ENCODE measurements around the gene ANKRD1. TPM values are rescaled to one million over a fixed set of nuclear protein-coding genes. Genes with fewer than 3 reads are reported as not detected.

The ANKRD1 gene
- total RNA-seq, 1 donor, result 52.1 TPM

- Histone ChIP-seq H3K36me3 (ENCODE audit: insufficient read depth, low read length) (peaks cover 4% of the 10 kb centered on the region), H3K79me2 (ENCODE audit: insufficient read depth, low read length) (peaks cover 6% of the 10 kb centered on the region), H4K20me1 (ENCODE audit: insufficient read depth, low read length) (no peaks in the 10 kb centered on the region), H3K27ac (ENCODE audit: low read depth, low read length) (no peak overlapping the region), H3K4me3 (ENCODE audit: insufficient read depth, low read length) (no peak overlapping the region), H3K27me3 (ENCODE audit: insufficient read depth, low read length) (no peaks in the 10 kb centered on the region), H3K4me2 (ENCODE audit: insufficient read depth, low read length) (no peak overlapping the region), H3K4me1 (ENCODE audit: insufficient read depth, low read length) (peaks cover 22% of the 10 kb centered on the region), H2AFZ (ENCODE audit: low read length) (no peak overlapping the region), H3K9me3 (ENCODE audit: low read depth, low read length) (no peaks in the 10 kb centered on the region)
- DNase-seq (ENCODE audit: insufficient read length, low spot score, missing footprints), result no peak
- TF ChIP-seq CTCF (IDR thresholded peaks at IDR 0.05; ENCODE audit: extremely low read depth, low read depth, low read length), result no peak
Observed at GRCh38 chr10:90923111-90923731, 2.3 kb upstream of the ANKRD1 start.

GRCh38 chr10:90921906-90922305 lies 1.0 kb upstream of the ANKRD1 start:
- peak overlapping the region; percentile 73 for H3K27ac ChIP-seq (ENCODE audit: low read depth, low read length)
- no peak overlapping the region for H2AFZ ChIP-seq (ENCODE audit: low read length)
- no peaks in the 10 kb centered on the region for H3K9me3 ChIP-seq (ENCODE audit: low read depth, low read length)
- TF ChIP-seq CTCF (IDR thresholded peaks at IDR 0.05; ENCODE audit: extremely low read depth, low read depth, low read length), result no peak
- H3K4me3 ChIP-seq (ENCODE audit: insufficient read depth, low read length), result no peak overlapping the region
- no peak for DNase-seq (ENCODE audit: insufficient read length, low spot score, missing footprints)
- no peaks in the 10 kb centered on the region for H3K27me3 ChIP-seq (ENCODE audit: insufficient read depth, low read length)
- peaks cover 22% of the 10 kb centered on the region for H3K4me1 ChIP-seq (ENCODE audit: insufficient read depth, low read length)
- no peaks in the 10 kb centered on the region for H4K20me1 ChIP-seq (ENCODE audit: insufficient read depth, low read length)
- no peak overlapping the region for H3K4me2 ChIP-seq (ENCODE audit: insufficient read depth, low read length)
- H3K79me2 ChIP-seq (ENCODE audit: insufficient read depth, low read length), result peaks cover 6% of the 10 kb centered on the region
- peaks cover 10% of the 10 kb centered on the region for H3K36me3 ChIP-seq (ENCODE audit: insufficient read depth, low read length)

- peak overlapping the region; percentile 49 for H3K4me3 ChIP-seq (ENCODE audit: insufficient read depth, low read length)
Observed at GRCh38 chr10:90919683-90920574, 958 bp downstream of the ANKRD1 start.

More at GRCh38 chr10:90919683-90920574, 958 bp downstream of the ANKRD1 start:
- Histone ChIP-seq H4K20me1 (ENCODE audit: insufficient read depth, low read length) (no peaks in the 10 kb centered on the region), H3K36me3 (ENCODE audit: insufficient read depth, low read length) (peaks cover 15% of the 10 kb centered on the region), H3K27ac (ENCODE audit: low read depth, low read length) (peak overlapping the region; percentile 73), H3K4me2 (ENCODE audit: insufficient read depth, low read length) (peak overlapping the region; percentile 61), H3K79me2 (ENCODE audit: insufficient read depth, low read length) (peaks cover 6% of the 10 kb centered on the region), H3K4me1 (ENCODE audit: insufficient read depth, low read length) (peaks cover 27% of the 10 kb centered on the region), H3K27me3 (ENCODE audit: insufficient read depth, low read length) (no peaks in the 10 kb centered on the region), H2AFZ (ENCODE audit: low read length) (no peak overlapping the region), H3K9me3 (ENCODE audit: low read depth, low read length) (no peaks in the 10 kb centered on the region)
- TF ChIP-seq CTCF (IDR thresholded peaks at IDR 0.05; ENCODE audit: extremely low read depth, low read depth, low read length), result no peak
- no peak for DNase-seq (ENCODE audit: insufficient read length, low spot score, missing footprints)

All from osteoblast (primary cell).